Neural cell (in vitro differentiated cells): ENCODE data around the gene IER3. TPM values are rescaled to one million over a fixed set of nuclear protein-coding genes. Genes with fewer than 3 reads are reported as not detected.

Experiments used
- H2AFZ ChIP-seq: fragments of 200-600, 300-800 bp; sonication (generic), shearing (Covaris generic); 2 replicates; pipeline ENCODE4 v1.6.0; 2014; ENCODE audit warnings: low read depth, mild to moderate bottlenecking, antibody characterized with exemption, low read length, moderate library complexity
- H3F3A ChIP-seq: fragments of 200-600 bp; shearing (Covaris generic); 2 replicates; pipeline ENCODE4 v1.6.1; 2016; ENCODE audit warnings: mild to moderate bottlenecking, moderate library complexity, mixed read lengths, antibody characterized with exemption, low read length; ENCODE audit not compliant: insufficient read depth, poor library complexity, severe bottlenecking
- H3K27ac ChIP-seq: fragments of 200-600, 300-800 bp; sonication (generic), shearing (Covaris generic); 2 replicates; pipeline ENCODE4 v1.5.1; 2014; ENCODE audit warnings: mild to moderate bottlenecking, low read length, moderate library complexity
- H3K27me3 ChIP-seq: fragments of 300-800, 200-600 bp; sonication (generic), shearing (Covaris generic); 2 replicates; pipeline ENCODE4 v1.6.0; 2014; ENCODE audit warnings: mild to moderate bottlenecking, low read depth, low read length, moderate library complexity; ENCODE audit not compliant: insufficient read depth
- H3K36me3 ChIP-seq: fragments of 300-800, 200-600 bp; sonication (generic), shearing (Covaris generic); 2 replicates; pipeline ENCODE4 v1.5.1; 2014; ENCODE audit warnings: mild to moderate bottlenecking, antibody characterized with exemption, low read length, moderate library complexity; ENCODE audit not compliant: insufficient read depth
- H3K4me2 ChIP-seq: fragments of 300-800, 200-600 bp; sonication (generic), shearing (Covaris generic); 2 replicates; pipeline ENCODE4 v1.6.0; 2014; ENCODE audit warnings: mild to moderate bottlenecking, low read length
- H3K4me3 ChIP-seq: fragments of 300-800, 200-600 bp; sonication (generic), shearing (Covaris generic); 2 replicates; pipeline ENCODE4 v1.5.1; 2014; ENCODE audit warnings: mild to moderate bottlenecking, low read length, moderate library complexity
- H3K79me2 ChIP-seq: fragments of 200-600 bp; shearing (Covaris generic); replicated peaks from 2 replicates; pipeline ENCODE4 v1.6.0; 2014; ENCODE audit warnings: mild to moderate bottlenecking, low read length, moderate library complexity; ENCODE audit not compliant: insufficient read depth
- H3K9ac ChIP-seq: fragments of 300-800, 200-600 bp; sonication (generic), shearing (Covaris generic); 2 replicates; pipeline ENCODE4 v1.6.1; 2016; ENCODE audit warnings: mild to moderate bottlenecking, low read length, mixed read lengths
- H3K9me2 ChIP-seq: fragments of 200-600 bp; shearing (Covaris generic); 2 replicates; pipeline ENCODE4 v1.6.1; 2016; ENCODE audit warnings: mild to moderate bottlenecking, low read length, mixed read lengths; ENCODE audit not compliant: insufficient read depth
- H3K9me3 ChIP-seq: fragments of 200-600, 300-800 bp; sonication (generic), shearing (Covaris generic); 2 replicates; pipeline ENCODE4 v1.6.1; 2016; ENCODE audit warnings: mild to moderate bottlenecking, mixed run types, low read length, moderate library complexity, mixed read lengths
- H4K20me1 ChIP-seq: fragments of 200-600 bp; shearing (Covaris generic); 2 replicates; pipeline ENCODE4 v1.6.1; 2016; ENCODE audit warnings: mild to moderate bottlenecking, mixed run types; ENCODE audit not compliant: insufficient read depth
- CTCF ChIP-seq: fragments of 450-650 bp; IDR thresholded peaks from 2 replicates; pipeline ENCODE4 v1.5.1; 2014; ENCODE audit warnings: antibody characterized with exemption, mild to moderate bottlenecking, moderate library complexity; ENCODE audit not compliant: poor library complexity, severe bottlenecking
- EP300 ChIP-seq: fragments of 450-650 bp; conservative IDR thresholded peaks from 2 replicates; pipeline ENCODE4 v1.6.1; 2014; ENCODE audit warnings: antibody characterized with exemption, mild to moderate bottlenecking, moderate library complexity; ENCODE audit not compliant: poor library complexity, severe bottlenecking
- EZH2 ChIP-seq: fragments of 200-600, 300-800 bp; shearing (Covaris generic), sonication (generic); IDR thresholded peaks from 2 replicates; pipeline ENCODE4 v1.6.1; 2014; ENCODE audit warnings: antibody characterized with exemption, low read length, borderline replicate concordance, mild to moderate bottlenecking; ENCODE audit not compliant: insufficient read depth, poor library complexity, severe bottlenecking
- MXI1 ChIP-seq: fragments of 450-650 bp; conservative IDR thresholded peaks from 2 replicates; pipeline ENCODE4 v1.6.1; 2014; ENCODE audit warnings: antibody characterized with exemption, mild to moderate bottlenecking; ENCODE audit not compliant: poor library complexity, severe bottlenecking
- POLR2AphosphoS5 ChIP-seq: IDR thresholded peaks from 2 replicates; pipeline ENCODE4 v1.6.1; 2012
- RAD21 ChIP-seq: fragments of 450-650 bp; conservative IDR thresholded peaks from 2 replicates; pipeline ENCODE4 v1.6.1; 2014; ENCODE audit warnings: antibody characterized with exemption, mild to moderate bottlenecking, moderate library complexity
- REST ChIP-seq: IDR thresholded peaks from 2 replicates; pipeline ENCODE4 v1.6.1; 2012; ENCODE audit warnings: borderline replicate concordance
- SMC3 ChIP-seq: fragments of 450-650 bp; conservative IDR thresholded peaks from 2 replicates; pipeline ENCODE4 v1.6.1; 2014; ENCODE audit warnings: antibody characterized with exemption, mild to moderate bottlenecking, moderate library complexity; ENCODE audit not compliant: poor library complexity
- TAF1 ChIP-seq: IDR thresholded peaks from 2 replicates; pipeline ENCODE4 v1.6.1; 2012; ENCODE audit warnings: low read depth
- polyA plus RNA-seq: library from polyadenylated mRNA; depleted of rRNA; stranded (reverse); fragments of >200 nt; gene quantifications from 2 replicates; pipeline ENCODE4 v1.2.3, GENCODE V29; 2014

The IER3 gene
- polyA plus RNA-seq, 1 donor from 2014 or later = 3.0 TPM

- Histone ChIP-seq H3K79me2 (no peaks in the 10 kb centered on the region), H3F3A (no peaks in the 10 kb centered on the region), H3K9me3 (no peaks in the 10 kb centered on the region), H3K27me3 (no peaks in the 10 kb centered on the region), H3K4me3 (no peak overlapping the region), H3K9me2 (no peaks in the 10 kb centered on the region), H3K4me2 (no peak overlapping the region), H2AFZ (no peak overlapping the region), H4K20me1 (no peaks in the 10 kb centered on the region), H3K36me3 (no peaks in the 10 kb centered on the region), H3K9ac (no peak overlapping the region), H3K27ac (no peak overlapping the region)
- TF ChIP-seq TAF1 (no peak), SMC3 (no peak), POLR2AphosphoS5 (no peak), EP300 (no peak), EZH2 (no peak), CTCF (no peak), REST (no peak), RAD21 (no peak), MXI1 (no peak)
Measured at GRCh38 chr6:30763155-30763617, 18.8 kb upstream of the IER3 start.

GRCh38 chr6:30761791-30762429, 17.6 kb upstream of the IER3 start:
- no peaks in the 10 kb centered on the region for H3K9me3 ChIP-seq
- H3K27ac ChIP-seq = no peak overlapping the region
- H3K79me2 ChIP-seq = no peaks in the 10 kb centered on the region
- no peak overlapping the region for H3K9ac ChIP-seq
- no peaks in the 10 kb centered on the region for H3K27me3 ChIP-seq
- H3K36me3 ChIP-seq = no peaks in the 10 kb centered on the region
- no peak overlapping the region for H3K4me3 ChIP-seq
- H3K4me2 ChIP-seq = no peak overlapping the region
- H3F3A ChIP-seq = no peaks in the 10 kb centered on the region
- TF ChIP-seq RAD21 (no peak), EZH2 (no peak)
- no peaks in the 10 kb centered on the region for H3K9me2 ChIP-seq
- H2AFZ ChIP-seq = no peak overlapping the region
- no peaks in the 10 kb centered on the region for H4K20me1 ChIP-seq

DNA sequence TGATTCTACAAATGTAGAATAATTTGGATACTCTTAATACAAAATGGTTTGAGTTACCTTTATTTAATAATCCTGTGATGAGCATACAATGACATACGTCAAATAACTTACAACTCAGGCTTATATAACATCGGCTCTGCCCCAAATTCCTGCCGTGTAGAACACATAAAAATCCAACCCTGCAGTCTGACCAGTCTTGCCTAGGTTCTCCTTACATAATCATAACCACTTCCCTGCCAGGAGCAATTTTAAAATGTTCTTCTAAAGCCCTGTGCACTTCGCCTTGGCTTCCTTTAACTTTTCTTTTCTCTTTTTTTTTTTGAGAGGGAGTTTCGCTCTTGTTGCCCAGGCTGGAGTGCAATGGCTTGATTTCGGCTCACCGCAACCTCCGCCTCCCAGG, 16.2 kb upstream of the IER3 start:
- H3K36me3 ChIP-seq = no peaks in the 10 kb centered on the region
- H3K9me3 ChIP-seq = no peaks in the 10 kb centered on the region
- no peaks in the 10 kb centered on the region for H4K20me1 ChIP-seq
- no peak overlapping the region for H3K4me2 ChIP-seq
- H2AFZ ChIP-seq = no peak overlapping the region
- H3K79me2 ChIP-seq = no peaks in the 10 kb centered on the region
- no peaks in the 10 kb centered on the region for H3K9me2 ChIP-seq
- no peak overlapping the region for H3K27ac ChIP-seq
- H3F3A ChIP-seq = no peaks in the 10 kb centered on the region
- H3K4me3 ChIP-seq = no peak overlapping the region
- TF ChIP-seq CTCF (no peak), SMC3 (no peak), TAF1 (no peak), MXI1 (no peak), EP300 (no peak), RAD21 (no peak), REST (no peak), POLR2AphosphoS5 (no peak), EZH2 (no peak)
- no peak overlapping the region for H3K9ac ChIP-seq
- H3K27me3 ChIP-seq = no peaks in the 10 kb centered on the region
